GM18519 (cell line): ENCODE results near the gene IRX4.

Source experiments
- ATAC-seq: cut with Tn5 transposase; IDR thresholded peaks from one replicate; pipeline ENCODE4 v1.9.1; 2021; ENCODE audit warnings: mild to moderate bottlenecking, moderate library complexity; ENCODE audit not compliant: unreplicated experiment, low FRiP score

The IRX4 gene

GRCh38 chr5:1882337-1883119, at the start of gene IRX4:
Gene IRX4 (minus strand): TSS chr5:1882925. CDS start chr5:1882647, 278 bp downstream.
- ATAC-seq, result no peak

- no peak for ATAC-seq
These were observed 49.0 kb upstream of the IRX4 start for GRCh38 chr5:1931604-1932231.

- no peak for ATAC-seq
These were observed 48.3 kb upstream of the IRX4 start for GRCh38 chr5:1930880-1931603.

GRCh38 chr5:1930501-1930879, 47.8 kb upstream of the IRX4 start:
- ATAC-seq, result no peak

GRCh38 chr5:1929108-1929991, 46.6 kb upstream of the IRX4 start:
- ATAC-seq, result no peak

- no peak for ATAC-seq
These were observed 44.0 kb upstream of the IRX4 start for GRCh38 chr5:1926471-1927341.

- no peak for ATAC-seq
These were observed 43.3 kb upstream of the IRX4 start for GRCh38 chr5:1926071-1926440.

- ATAC-seq, result no peak
These were observed 42.7 kb upstream of the IRX4 start for GRCh38 chr5:1925111-1926070.

GRCh38 chr5:1923766-1924165, 41.0 kb upstream of the IRX4 start:
- ATAC-seq, result no peak

- ATAC-seq, result no peak
These were observed 40.6 kb upstream of the IRX4 start for GRCh38 chr5:1923341-1923740.

GRCh38 chr5:1921711-1922110, 39.0 kb upstream of the IRX4 start:
- ATAC-seq, result no peak

GRCh38 chr5:1919750-1920149, 37.0 kb upstream of the IRX4 start:
- ATAC-seq, result no peak

GRCh38 chr5:1919209-1919566, 36.5 kb upstream of the IRX4 start:
- no peak for ATAC-seq

GRCh38 chr5:1918488-1919208, 35.9 kb upstream of the IRX4 start:
- no peak for ATAC-seq

- no peak for ATAC-seq
These were observed 35.2 kb upstream of the IRX4 start for GRCh38 chr5:1917830-1918487.

GRCh38 chr5:1916041-1917001, 33.6 kb upstream of the IRX4 start:
- no peak for ATAC-seq
